Measurements from ENCODE around the gene ZDHHC14. TPM values are rescaled to one million over a fixed set of nuclear protein-coding genes. Genes with fewer than 3 reads are reported as not detected.

The ZDHHC14 gene
- total RNA-seq, 1 donor: 4.3 TPM

DNA sequence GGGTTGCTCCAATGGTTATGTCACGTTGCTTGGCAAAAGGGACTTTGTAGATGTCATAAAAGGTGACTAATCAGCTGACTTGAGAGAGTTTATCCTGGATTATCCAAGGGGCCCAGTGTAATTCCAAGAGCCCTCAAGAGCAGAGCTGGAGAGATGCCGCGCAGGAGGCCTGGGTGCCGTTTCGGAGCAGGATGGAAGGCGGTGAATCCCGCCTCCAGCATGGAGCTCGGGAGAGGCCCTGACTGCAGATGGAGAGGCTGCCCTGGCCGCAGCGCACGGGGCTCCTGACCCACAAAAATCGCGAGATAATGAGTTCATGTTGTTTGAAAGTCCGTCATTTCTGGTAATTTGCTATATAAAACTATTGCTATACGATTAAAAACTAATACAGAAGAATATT lies 219.8 kb downstream of the ZDHHC14 start:
- TF ChIP-seq CTCF (IDR thresholded peaks at IDR 0.05; ENCODE audit: insufficient read depth, low read depth, low read length): no peak
- no peak overlapping the region for H3K4me3 ChIP-seq (ENCODE audit: low read depth, low read length)
- no peak for DNase-seq (ENCODE audit: low read depth)

DNA sequence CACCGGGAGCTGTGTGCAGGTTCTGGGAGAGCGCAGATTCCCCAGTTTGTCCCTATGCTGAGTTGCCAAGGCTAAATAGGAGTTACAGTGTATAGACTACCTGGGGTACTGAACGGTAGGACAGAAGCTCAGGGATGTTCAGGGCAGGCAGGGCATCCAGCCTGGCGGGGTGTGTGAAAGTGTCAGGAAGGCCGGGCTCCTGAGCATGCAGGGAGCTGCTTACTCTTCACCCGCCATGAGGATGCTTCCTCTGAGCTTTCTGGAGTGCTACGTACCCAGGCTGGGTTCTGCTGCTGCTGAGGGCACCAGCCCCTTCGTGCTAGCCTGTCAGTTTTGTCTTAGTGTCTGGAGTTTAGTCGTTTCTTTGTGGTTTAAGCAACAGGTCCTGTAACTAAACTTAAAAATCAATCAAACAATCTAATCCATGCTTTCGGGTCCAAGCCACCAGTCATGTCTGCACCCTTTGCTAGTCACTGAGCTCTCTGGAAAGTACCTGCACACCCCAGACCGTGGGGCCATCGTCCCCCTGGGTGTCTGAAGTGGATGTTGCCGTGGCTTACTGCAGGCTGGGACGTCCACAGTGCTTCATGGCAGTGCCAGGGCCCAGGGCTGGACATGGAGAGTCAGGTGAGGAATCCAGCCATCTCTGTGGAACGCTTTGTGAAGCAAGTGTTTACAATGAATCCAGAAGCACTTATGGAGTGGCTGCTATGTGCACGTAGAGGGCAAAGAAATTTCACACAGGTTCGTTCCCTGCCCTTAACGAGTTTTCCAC lies 221.7 kb downstream of the ZDHHC14 start:
- no peak for DNase-seq (ENCODE audit: low read depth)
- H3K4me3 ChIP-seq (ENCODE audit: low read depth, low read length): no peak overlapping the region
- TF ChIP-seq CTCF (IDR thresholded peaks at IDR 0.05; ENCODE audit: insufficient read depth, low read depth, low read length): no peak

- H3K4me3 ChIP-seq (ENCODE audit: low read depth, low read length): no peak overlapping the region
- no peak for TF ChIP-seq CTCF (IDR thresholded peaks at IDR 0.05; ENCODE audit: insufficient read depth, low read depth, low read length)
- DNase-seq (ENCODE audit: low read depth): no peak
Measured at GRCh38 chr6:157603314-157603940, 222.4 kb downstream of the ZDHHC14 start.

DNA sequence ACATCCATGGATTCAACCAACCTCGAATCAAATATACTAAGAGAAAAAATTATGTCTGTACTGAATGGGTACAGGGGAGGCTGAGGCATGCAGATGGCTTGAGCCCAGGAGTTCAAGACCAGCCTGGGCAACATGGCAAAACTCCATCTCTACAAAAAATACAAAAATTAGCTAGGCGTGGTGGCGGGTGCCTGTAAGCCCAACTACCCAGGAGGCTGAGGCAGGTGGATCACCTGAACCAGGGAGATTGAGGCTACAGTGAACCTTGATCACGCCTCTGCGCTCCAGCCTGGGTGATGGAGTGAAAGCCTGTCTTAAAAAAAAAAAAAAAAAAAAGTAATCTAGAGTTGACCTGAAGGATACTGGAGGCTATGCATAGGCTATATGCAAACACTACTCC lies 223.0 kb downstream of the ZDHHC14 start:
- DNase-seq (ENCODE audit: low read depth): no peak
- no peak overlapping the region for H3K4me3 ChIP-seq (ENCODE audit: low read depth, low read length)
- TF ChIP-seq CTCF (IDR thresholded peaks at IDR 0.05; ENCODE audit: insufficient read depth, low read depth, low read length): no peak

DNA sequence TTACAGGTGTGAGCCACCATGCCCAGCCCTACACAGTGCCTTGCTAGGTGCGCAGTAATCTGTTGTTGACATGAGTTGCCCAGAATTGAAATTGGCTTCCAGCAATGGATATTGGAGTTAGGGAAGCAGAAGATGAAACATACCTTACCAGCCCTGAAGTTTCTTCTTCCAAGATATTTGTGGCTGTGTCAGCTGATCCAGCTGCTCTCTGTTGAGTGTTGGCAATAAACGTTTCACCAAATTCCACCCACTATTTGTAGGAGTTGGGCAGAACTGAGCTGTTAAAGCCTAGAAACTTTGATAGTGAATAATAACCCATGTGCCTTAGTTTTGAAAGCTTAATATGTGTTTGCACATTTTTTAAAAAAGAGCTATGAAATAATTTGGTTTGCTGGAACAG lies 223.8 kb downstream of the ZDHHC14 start:
- DNase-seq (ENCODE audit: low read depth): no peak
- TF ChIP-seq CTCF (IDR thresholded peaks at IDR 0.05; ENCODE audit: insufficient read depth, low read depth, low read length): no peak
- H3K4me3 ChIP-seq (ENCODE audit: low read depth, low read length): no peak overlapping the region

- no peak for TF ChIP-seq CTCF (IDR thresholded peaks at IDR 0.05; ENCODE audit: insufficient read depth, low read depth, low read length)
- H3K4me3 ChIP-seq (ENCODE audit: low read depth, low read length): no peak overlapping the region
- DNase-seq (ENCODE audit: low read depth): no peak
Measured at GRCh38 chr6:157605484-157605883, 224.5 kb downstream of the ZDHHC14 start.
